Heart left ventricle (tissue), 13 donors: ENCODE data around the gene DLGAP1.

Source experiments
- POLR2A ChIP-seq, 2 donors: fragments of 450-650 bp; IDR thresholded peaks; one replicate each; pipeline ENCODE4 v1.6.1; 2017; ENCODE audit warnings: antibody characterized with exemption in 2 of 2, mild to moderate bottlenecking in 2 of 2, moderate library complexity in 2 of 2
- TF ChIP-seq, protein P1 (sequence below), 12 donors: fragments of 200-600 bp; sonication (generic) in 4 of 12; IDR thresholded peaks; one replicate each; pipeline versions ENCODE4 v1.5.0 to v1.8.0; 2018 to 2022; ENCODE audit warnings: antibody characterized with exemption in 12 of 12, mild to moderate bottlenecking in 5 of 12
- donor health status: ischemic (EF 13 %, LVEDD 7.1; RV severe dilation, severe dysfunction).
- donor health status: DM: no; HTN: yes; CAD: no.
- donor health status: DM: no; HTN: no; CAD: no.
- donor health status: ischemic (EF 25% LVEDD 6.9; RV normal size, moderate dysfunction).
- donor health status: ischemic (EF 25% LVEDD 5.7; RV mildly dilated, moderate dysfunction).
- donor health status: ischemic (EF 35%, LVEDD 5.7; RV mildly dilated, moderate dysfunction).
- donor health status: nonischemic (EF 11% LVEDD 7.7; RV severe dilation, severe dysfunction).
- donor health status: DM: yes; HTN: yes; CAD: no.
- donor health status: PGD.
- donor health status: ischemic (EF 29% LVEDD 5.4; RV normal size, mild dysfunction).
- donor health status: nonischemic (EF 23%, LVEDD 6.1; RV moderate dilation, normal function).

DNA sequence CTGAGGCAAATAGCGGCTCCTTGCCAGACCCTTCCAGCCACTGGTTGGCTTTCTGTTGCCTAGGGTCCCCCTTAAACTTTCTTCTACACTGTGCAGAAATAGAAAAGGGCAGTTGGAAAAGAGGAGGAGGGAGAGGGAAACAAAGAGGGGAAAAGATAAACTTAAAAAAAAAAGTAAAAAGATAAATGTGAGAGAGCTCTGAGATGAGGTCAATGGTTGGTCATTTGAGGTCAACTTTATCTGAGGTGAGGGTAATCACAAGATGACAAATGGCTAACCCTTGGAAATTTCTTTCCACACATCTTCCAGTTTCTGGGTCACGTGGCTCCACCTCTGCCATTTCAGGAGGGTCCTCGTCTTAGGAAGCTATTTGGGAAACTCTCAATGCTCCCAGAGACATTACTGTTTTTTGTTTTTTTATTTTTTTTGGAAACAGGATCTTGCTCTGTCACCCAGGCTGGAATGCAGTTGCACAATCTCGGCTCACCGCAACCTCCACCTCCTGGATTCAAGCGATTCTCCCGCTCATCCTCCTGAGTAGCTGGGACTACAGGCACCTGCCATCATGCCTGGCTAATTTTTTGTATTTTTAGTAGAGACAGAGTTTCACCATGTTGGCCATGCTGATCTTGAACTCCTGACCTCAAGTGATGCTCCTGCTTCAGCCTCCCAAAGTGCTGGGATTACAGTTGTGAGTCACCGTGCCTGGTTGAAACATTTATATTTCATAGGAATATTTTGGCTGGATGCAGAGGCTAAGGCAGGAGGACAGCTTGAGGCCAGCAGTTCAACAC is 805.3 kb downstream of the DLGAP1 start:
- TF ChIP-seq, protein P1, sequence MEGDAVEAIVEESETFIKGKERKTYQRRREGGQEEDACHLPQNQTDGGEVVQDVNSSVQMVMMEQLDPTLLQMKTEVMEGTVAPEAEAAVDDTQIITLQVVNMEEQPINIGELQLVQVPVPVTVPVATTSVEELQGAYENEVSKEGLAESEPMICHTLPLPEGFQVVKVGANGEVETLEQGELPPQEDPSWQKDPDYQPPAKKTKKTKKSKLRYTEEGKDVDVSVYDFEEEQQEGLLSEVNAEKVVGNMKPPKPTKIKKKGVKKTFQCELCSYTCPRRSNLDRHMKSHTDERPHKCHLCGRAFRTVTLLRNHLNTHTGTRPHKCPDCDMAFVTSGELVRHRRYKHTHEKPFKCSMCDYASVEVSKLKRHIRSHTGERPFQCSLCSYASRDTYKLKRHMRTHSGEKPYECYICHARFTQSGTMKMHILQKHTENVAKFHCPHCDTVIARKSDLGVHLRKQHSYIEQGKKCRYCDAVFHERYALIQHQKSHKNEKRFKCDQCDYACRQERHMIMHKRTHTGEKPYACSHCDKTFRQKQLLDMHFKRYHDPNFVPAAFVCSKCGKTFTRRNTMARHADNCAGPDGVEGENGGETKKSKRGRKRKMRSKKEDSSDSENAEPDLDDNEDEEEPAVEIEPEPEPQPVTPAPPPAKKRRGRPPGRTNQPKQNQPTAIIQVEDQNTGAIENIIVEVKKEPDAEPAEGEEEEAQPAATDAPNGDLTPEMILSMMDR (IDR thresholded peaks at IDR 0.05) = no peak
- TF ChIP-seq POLR2A (IDR thresholded peaks at IDR 0.05) = no peak
